Fibroblast of pulmonary artery (primary cell): ENCODE data around the gene VPS26B.
A peak's percentile ranks its signal among the peaks of the same experiment; 100 is the strongest.

Experiments used
- DNase-seq: peaks from one replicate; pipeline ENCODE4 v3.0.0-alpha.2; 2010; ENCODE audit warnings: low read depth
- H3K4me3 ChIP-seq: replicated peaks from 2 replicates; pipeline ENCODE4 v1.5.1; 2011; ENCODE audit warnings: low read depth, mild to moderate bottlenecking, control low read depth, low read length, moderate library complexity
- CTCF ChIP-seq: IDR thresholded peaks from 2 replicates; pipeline ENCODE4 v1.5.1; 2011; ENCODE audit warnings: mild to moderate bottlenecking, control low read depth, low read length, inconsistent platforms; ENCODE audit errors: missing control alignments

Gene VPS26B

GRCh38 chr11:134266440-134266839, 42.0 kb downstream of the VPS26B start:
- no peak for TF ChIP-seq CTCF
- H3K4me3 ChIP-seq: no peak overlapping the region
- DNase-seq: no peak

GRCh38 chr11:134266841-134267251, 42.4 kb downstream of the VPS26B start:
- no peak overlapping the region for H3K4me3 ChIP-seq
- TF ChIP-seq CTCF: no peak
- peak; percentile 61 for DNase-seq

- TF ChIP-seq CTCF: no peak
- no peak overlapping the region for H3K4me3 ChIP-seq
- no peak for DNase-seq
These were observed 43.0 kb downstream of the VPS26B start for GRCh38 chr11:134267461-134267860.

GRCh38 chr11:134267966-134268365, 43.5 kb downstream of the VPS26B start:
- no peak overlapping the region for H3K4me3 ChIP-seq
- TF ChIP-seq CTCF: no peak
- DNase-seq: no peak

GRCh38 chr11:134270250-134270714, 45.8 kb downstream of the VPS26B start:
- no peak overlapping the region for H3K4me3 ChIP-seq
- peak; percentile 16 for TF ChIP-seq CTCF
- no peak for DNase-seq

- no peak overlapping the region for H3K4me3 ChIP-seq
- TF ChIP-seq CTCF: no peak
- no peak for DNase-seq
These were observed 47.5 kb downstream of the VPS26B start for GRCh38 chr11:134271978-134272377.
